Heart right ventricle (tissue), 16 donors: Measurements from ENCODE around the gene FRMD4B. TPM values are rescaled to one million over a fixed set of nuclear protein-coding genes. Genes with fewer than 3 reads are reported as not detected.

Experiments used
- ATAC-seq, 8 donors: fragments of 200-7000 bp; cut with Tn5 transposase; one replicate each; pipeline ENCODE4 v1.9.1; 2020; ENCODE audit warnings: mild to moderate bottlenecking in 8 of 8, moderate library complexity in 8 of 8, moderate number of reproducible peaks in 1 of 8
- DNase-seq, 2 donors: peaks; one replicate each; pipeline ENCODE4 v3.0.0-alpha.2; 2020
- H3K27ac ChIP-seq, 10 donors: fragments of 200-600 bp; sonication (generic) in 2 of 10; one replicate each; pipeline versions ENCODE4 v1.5.0 to v1.8.0; 2020 to 2022; ENCODE audit warnings: mild to moderate bottlenecking in 3 of 10
- H3K27me3 ChIP-seq, 7 donors: fragments of 200-600 bp; one replicate each; pipeline ENCODE4 v1.8.0; 2021 to 2022; ENCODE audit warnings: mild to moderate bottlenecking in 2 of 7
- H3K36me3 ChIP-seq, 9 donors: fragments of 200-600 bp; sonication (generic) in 1 of 9; one replicate each; pipeline versions ENCODE4 v1.5.0 to v1.8.0; 2020 to 2022; ENCODE audit warnings: mild to moderate bottlenecking in 2 of 9
- H3K4me1 ChIP-seq, 9 donors: fragments of 200-600 bp; sonication (generic) in 1 of 9; one replicate each; pipeline versions ENCODE4 v1.5.0 to v1.8.0; 2020 to 2022; ENCODE audit warnings: mild to moderate bottlenecking in 4 of 9
- H3K4me3 ChIP-seq, 10 donors: fragments of 200-600 bp; sonication (generic) in 2 of 10; one replicate each; pipeline versions ENCODE4 v1.5.0 to v1.8.0; 2020 to 2022; ENCODE audit warnings: mild to moderate bottlenecking in 7 of 10, moderate library complexity in 2 of 10
- H3K9me3 ChIP-seq, 11 donors: fragments of 200-600 bp in 10 of 11; sonication (generic) in 2 of 11; one replicate each; pipeline versions ENCODE4 v1.5.0 to v1.8.0; 2013 to 2022; ENCODE audit warnings: mild to moderate bottlenecking in 2 of 11, control low read depth in 1 of 11, moderate library complexity in 1 of 11
- WGBS, 2 donors: extraction: QIAGEN DNeasy Blood & Tissue Kit; methylation state at CpG; one replicate each; pipeline ENCODE4 v1.1.7; 2013; ENCODE audit warnings: inconsistent platforms in 1 of 2; 5-methylcytosine and 5-hydroxymethylcytosine counted together
- intact Hi-C, 10 donors: fragments of 100-400 bp; cut with DNase I; formaldehyde crosslinking; loops; one replicate each; pipeline versions ENCODE4 v1.11.1 to v1.14.2; 2022
- polyA plus RNA-seq, 2 donors: library from polyadenylated mRNA; stranded (reverse); fragments of 200-250 nt; gene quantifications; one replicate each; pipeline ENCODE4 v1.2.3, GENCODE V29; 2013
- total RNA-seq, 10 donors: library from RNA; stranded (reverse); fragmentation: NEBNext Ultra II Directional in 3 of 10; extraction: Animal tissue kit (Norgen Biotek cat#: 25700) in 3 of 10; gene quantifications; one replicate each; pipeline versions ENCODE4 v1.2.1 to v1.2.4, GENCODE V29; 2021 to 2023
- TF ChIP-seq, protein P1 (sequence below), 9 donors: fragments of 200-600 bp; sonication (generic) in 2 of 9; IDR thresholded peaks; one replicate each; pipeline versions ENCODE4 v1.5.0 to v1.8.0; 2021 to 2022; ENCODE audit warnings: antibody characterized with exemption in 9 of 9, mild to moderate bottlenecking in 5 of 9, moderate library complexity in 1 of 9
- donor health status: Arrhythmogenic right ventricular cardiomyopathy.
- donor health status: ischemic (EF 13 %, LVEDD 7.1; RV severe dilation, severe dysfunction).
- donor health status: healthy with polysubstance abuse.
- donor health status: DM: no; HTN: yes; CAD: no.
- donor health status: DM: no; HTN: no; CAD: no.
- donor health status: ischemic (EF 25% LVEDD 6.9; RV normal size, moderate dysfunction).
- donor health status: ischemic (EF 25% LVEDD 5.7; RV mildly dilated, moderate dysfunction).
- donor health status: healthy.
- donor health status: DM: yes; HTN: yes; CAD: no.
- donor health status: Ischemic cardiomyopathy.
- donor health status: ischemic (EF 35%, LVEDD 5.7; RV mildly dilated, moderate dysfunction).
- donor health status: nonischemic (EF 11% LVEDD 7.7; RV severe dilation, severe dysfunction).
- donor health status: DM: yes; HTN: yes; CAD: no.
- donor health status: PGD.
- donor health status: ischemic (EF 29% LVEDD 5.4; RV normal size, mild dysfunction).
- donor health status: nonischemic (EF 23%, LVEDD 6.1; RV moderate dilation, normal function).

Gene FRMD4B
- total and polyA plus RNA-seq, 12 donors: 4.1 to 31.0 (median 16.7) TPM

GRCh38 chr3:69142797-69143454, 243.0 kb downstream of the FRMD4B start:
- Histone ChIP-seq H3K27me3 (no peaks in the 10 kb centered on the region), H3K9me3 (no peaks in the 10 kb centered on the region), H3K4me1 (peaks cover 0 to 7% (median 0%) of the 10 kb centered on the region in 9 donors), H3K4me3 (no peak overlapping the region), H3K36me3 (no peaks in the 10 kb centered on the region), H3K27ac (no peak overlapping the region)
- TF ChIP-seq, protein P1, sequence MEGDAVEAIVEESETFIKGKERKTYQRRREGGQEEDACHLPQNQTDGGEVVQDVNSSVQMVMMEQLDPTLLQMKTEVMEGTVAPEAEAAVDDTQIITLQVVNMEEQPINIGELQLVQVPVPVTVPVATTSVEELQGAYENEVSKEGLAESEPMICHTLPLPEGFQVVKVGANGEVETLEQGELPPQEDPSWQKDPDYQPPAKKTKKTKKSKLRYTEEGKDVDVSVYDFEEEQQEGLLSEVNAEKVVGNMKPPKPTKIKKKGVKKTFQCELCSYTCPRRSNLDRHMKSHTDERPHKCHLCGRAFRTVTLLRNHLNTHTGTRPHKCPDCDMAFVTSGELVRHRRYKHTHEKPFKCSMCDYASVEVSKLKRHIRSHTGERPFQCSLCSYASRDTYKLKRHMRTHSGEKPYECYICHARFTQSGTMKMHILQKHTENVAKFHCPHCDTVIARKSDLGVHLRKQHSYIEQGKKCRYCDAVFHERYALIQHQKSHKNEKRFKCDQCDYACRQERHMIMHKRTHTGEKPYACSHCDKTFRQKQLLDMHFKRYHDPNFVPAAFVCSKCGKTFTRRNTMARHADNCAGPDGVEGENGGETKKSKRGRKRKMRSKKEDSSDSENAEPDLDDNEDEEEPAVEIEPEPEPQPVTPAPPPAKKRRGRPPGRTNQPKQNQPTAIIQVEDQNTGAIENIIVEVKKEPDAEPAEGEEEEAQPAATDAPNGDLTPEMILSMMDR (IDR thresholded peaks at IDR 0.05): no peak
- ATAC-seq (no peak), DNase-seq (no peak)
- 72 to 79% methylated on average over 4 of the region's 4 CpGs for whole genome bisulfite sequencing, 2 donors
- intact Hi-C loops: no loop called here

DNA sequence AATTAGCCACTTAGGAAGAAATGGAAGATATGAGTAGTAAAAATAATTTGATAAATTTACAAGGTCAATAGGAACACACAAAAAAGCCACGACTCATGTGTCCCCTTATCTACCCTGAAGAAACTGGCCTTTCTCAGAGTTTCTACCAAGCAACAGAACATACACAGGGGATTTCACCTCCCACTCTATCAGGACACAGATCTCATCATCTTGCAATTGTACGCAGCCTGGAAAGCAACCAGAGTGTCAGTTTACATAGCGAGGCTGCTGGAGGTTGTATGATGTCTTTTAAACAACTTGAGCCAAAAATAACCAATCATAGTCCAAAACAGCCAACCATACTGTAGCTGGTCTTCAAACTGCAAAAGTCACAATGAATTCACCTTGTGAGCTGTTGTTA, 243.8 kb downstream of the FRMD4B start:
- no peak overlapping the region for H3K4me3 ChIP-seq
- no peaks in the 10 kb centered on the region for H3K36me3 ChIP-seq
- H3K4me1 ChIP-seq: peaks cover 0 to 7% (median 0%) of the 10 kb centered on the region in 9 donors
- TF ChIP-seq, protein P1 (IDR thresholded peaks at IDR 0.05): no peak
- no peaks in the 10 kb centered on the region for H3K27me3 ChIP-seq
- H3K27ac ChIP-seq: no peak overlapping the region
- 31 to 33% methylated on average over 3 of the region's 3 CpGs for WGBS, 2 donors
- DNase-seq (no peak), ATAC-seq (no peak)
- intact Hi-C loops: no loop called here
- H3K9me3 ChIP-seq: no peaks in the 10 kb centered on the region

GRCh38 chr3:69141313-69141712, 244.6 kb downstream of the FRMD4B start:
- H3K9me3 ChIP-seq: no peaks in the 10 kb centered on the region
- no peak overlapping the region for H3K27ac ChIP-seq
- TF ChIP-seq, protein P1 (IDR thresholded peaks at IDR 0.05): no peak
- no peaks in the 10 kb centered on the region for H3K27me3 ChIP-seq
- intact Hi-C loops: no loop called here
- H3K4me1 ChIP-seq: peaks cover 0 to 7% (median 0%) of the 10 kb centered on the region in 9 donors
- H3K4me3 ChIP-seq: no peak overlapping the region
- ATAC-seq (no peak), DNase-seq (no peak)
- no peaks in the 10 kb centered on the region for H3K36me3 ChIP-seq

DNA sequence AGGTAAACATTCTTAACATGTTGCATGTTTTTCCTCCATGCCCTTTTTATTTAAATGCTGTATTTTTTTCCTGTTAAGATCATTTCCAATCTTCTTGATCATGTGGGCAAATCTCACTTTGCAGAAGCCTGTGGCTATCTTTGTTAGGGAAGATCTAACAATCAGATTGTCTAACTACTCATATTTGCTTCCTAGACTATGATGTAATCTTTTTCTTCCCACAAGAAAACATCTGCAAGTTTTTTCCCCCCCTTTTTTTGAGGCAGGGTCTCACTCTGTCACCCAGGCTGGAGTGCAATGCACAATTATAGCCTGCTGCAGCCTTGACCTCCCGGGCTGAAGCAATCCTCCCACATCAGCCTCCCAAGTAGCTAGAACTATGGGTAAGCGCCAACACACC, 248.5 kb downstream of the FRMD4B start:
- intact Hi-C loops: no loop called here
- DNase-seq: no peak
- Histone ChIP-seq H3K4me3 (no peak overlapping the region), H3K36me3 (no peaks in the 10 kb centered on the region), H3K4me1 (peaks cover 0 to 4% (median 0%) of the 10 kb centered on the region in 9 donors), H3K27ac (no peak overlapping the region), H3K27me3 (no peaks in the 10 kb centered on the region), H3K9me3 (no peaks in the 10 kb centered on the region)
- TF ChIP-seq, protein P1 (IDR thresholded peaks at IDR 0.05): no peak
- ATAC-seq: no peak
- 87% methylated on average over 2 of the region's 2 CpGs for WGBS, 2 donors
